NCI-H510A (cell line): ENCODE results near the gene RPSA.
"Not testable (repeated sequence)": the region's sequence is repeated elsewhere in the genome, so short reads cannot be mapped to it uniquely, and the experiment has no call there.

Experiments
- DNase-seq: peaks from one replicate; lab custom pipeline; 2025; lab: John Stamatoyannopoulos, UW

RPSA gene

GRCh38 chr3:39406368-39407258 is at the start of gene RPSA:
RPSA (plus strand) TSS chr3:39406720; CDS start chr3:39407654, 934 bp downstream.
- peak; percentile 84 for DNase-seq

- DNase-seq, result no peak
Observed at GRCh38 chr3:39358333-39358732, 48.2 kb upstream of the RPSA start.

GRCh38 chr3:39361252-39361927 is 45.1 kb upstream of the RPSA start:
- DNase-seq, result no peak

- peak; percentile 58 for DNase-seq
Observed at GRCh38 chr3:39362192-39362591, 44.3 kb upstream of the RPSA start.

- DNase-seq, result peak; percentile 68
Observed at GRCh38 chr3:39362812-39363211, 43.7 kb upstream of the RPSA start.

- not testable (repeated sequence) for DNase-seq
Observed at GRCh38 chr3:39370450-39370849, 36.1 kb upstream of the RPSA start.

- no peak for DNase-seq
Observed at GRCh38 chr3:39372833-39373232, 33.7 kb upstream of the RPSA start.

GRCh38 chr3:39376959-39377634 is 29.4 kb upstream of the RPSA start:
- DNase-seq, result no peak

GRCh38 chr3:39378088-39378487 is 28.4 kb upstream of the RPSA start:
- no peak for DNase-seq

GRCh38 chr3:39378957-39379777 is 27.4 kb upstream of the RPSA start:
- DNase-seq, result no peak

GRCh38 chr3:39379778-39380155 is 26.8 kb upstream of the RPSA start:
- no peak for DNase-seq

- no peak for DNase-seq
Observed at GRCh38 chr3:39381432-39381831, 25.1 kb upstream of the RPSA start.

GRCh38 chr3:39383045-39383880 is 23.3 kb upstream of the RPSA start, which contains the start of gene SLC25A38:
SLC25A38 (plus strand) TSS chr3:39383370; CDS start chr3:39383725, 355 bp downstream.
- DNase-seq, result no peak

GRCh38 chr3:39383881-39384664 is 22.4 kb upstream of the RPSA start:
- no peak for DNase-seq

GRCh38 chr3:39384665-39385000 is 21.9 kb upstream of the RPSA start:
- DNase-seq, result no peak

- DNase-seq, result no peak
Observed at GRCh38 chr3:39385456-39386090, 20.9 kb upstream of the RPSA start.

- no peak for DNase-seq
Observed at GRCh38 chr3:39386318-39386717, 20.2 kb upstream of the RPSA start.

- no peak for DNase-seq
Observed at GRCh38 chr3:39387411-39387975, 19.0 kb upstream of the RPSA start.

GRCh38 chr3:39388153-39388552 is 18.4 kb upstream of the RPSA start:
- DNase-seq, result no peak
